Body of pancreas (tissue), 4 donors: ENCODE data around the gene RGS12.

Experiments
- POLR2A ChIP-seq, 3 donors: fragments of 450-650 bp; IDR thresholded peaks; one replicate each; pipeline ENCODE4 v1.6.1; 2016; ENCODE audit warnings: antibody characterized with exemption in 3 of 3, mild to moderate bottlenecking in 2 of 3
- TF ChIP-seq, protein P1 (sequence below), 7 experiments: fragments of 450-650 bp in 4 of 7; fragments of 200-600 bp in 3 of 7; sonication (generic) in 3 of 7; IDR thresholded peaks; one replicate each; pipeline ENCODE4 v1.5.1; 2016 to 2019; ENCODE audit warnings: antibody characterized with exemption in 7 of 7

- TF ChIP-seq, protein P1, sequence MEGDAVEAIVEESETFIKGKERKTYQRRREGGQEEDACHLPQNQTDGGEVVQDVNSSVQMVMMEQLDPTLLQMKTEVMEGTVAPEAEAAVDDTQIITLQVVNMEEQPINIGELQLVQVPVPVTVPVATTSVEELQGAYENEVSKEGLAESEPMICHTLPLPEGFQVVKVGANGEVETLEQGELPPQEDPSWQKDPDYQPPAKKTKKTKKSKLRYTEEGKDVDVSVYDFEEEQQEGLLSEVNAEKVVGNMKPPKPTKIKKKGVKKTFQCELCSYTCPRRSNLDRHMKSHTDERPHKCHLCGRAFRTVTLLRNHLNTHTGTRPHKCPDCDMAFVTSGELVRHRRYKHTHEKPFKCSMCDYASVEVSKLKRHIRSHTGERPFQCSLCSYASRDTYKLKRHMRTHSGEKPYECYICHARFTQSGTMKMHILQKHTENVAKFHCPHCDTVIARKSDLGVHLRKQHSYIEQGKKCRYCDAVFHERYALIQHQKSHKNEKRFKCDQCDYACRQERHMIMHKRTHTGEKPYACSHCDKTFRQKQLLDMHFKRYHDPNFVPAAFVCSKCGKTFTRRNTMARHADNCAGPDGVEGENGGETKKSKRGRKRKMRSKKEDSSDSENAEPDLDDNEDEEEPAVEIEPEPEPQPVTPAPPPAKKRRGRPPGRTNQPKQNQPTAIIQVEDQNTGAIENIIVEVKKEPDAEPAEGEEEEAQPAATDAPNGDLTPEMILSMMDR (IDR thresholded peaks at IDR 0.05), result no peak
- no peak for TF ChIP-seq POLR2A (IDR thresholded peaks at IDR 0.05)
Measured at GRCh38 chr4:3244002-3244401, 48.8 kb upstream of the RGS12 start.
